Activated CD4-positive, CD25-positive, alpha-beta regulatory T cell treated with anti-CD3 and anti-CD28 coated beads, Interleukin-2, amount 50 U/mL, for 16 hours (primary cell): ENCODE measurements around the gene TNKS1BP1.

ENCODE experiments used
- DNase-seq: peaks from one replicate; pipeline ENCODE4 v3.0.0-alpha.2; 2020; ENCODE audit warnings: low read depth, low spot score

The TNKS1BP1 gene

GRCh38 chr11:57254631-57255030, 70.1 kb downstream of the TNKS1BP1 start:
- DNase-seq: no peak

DNA sequence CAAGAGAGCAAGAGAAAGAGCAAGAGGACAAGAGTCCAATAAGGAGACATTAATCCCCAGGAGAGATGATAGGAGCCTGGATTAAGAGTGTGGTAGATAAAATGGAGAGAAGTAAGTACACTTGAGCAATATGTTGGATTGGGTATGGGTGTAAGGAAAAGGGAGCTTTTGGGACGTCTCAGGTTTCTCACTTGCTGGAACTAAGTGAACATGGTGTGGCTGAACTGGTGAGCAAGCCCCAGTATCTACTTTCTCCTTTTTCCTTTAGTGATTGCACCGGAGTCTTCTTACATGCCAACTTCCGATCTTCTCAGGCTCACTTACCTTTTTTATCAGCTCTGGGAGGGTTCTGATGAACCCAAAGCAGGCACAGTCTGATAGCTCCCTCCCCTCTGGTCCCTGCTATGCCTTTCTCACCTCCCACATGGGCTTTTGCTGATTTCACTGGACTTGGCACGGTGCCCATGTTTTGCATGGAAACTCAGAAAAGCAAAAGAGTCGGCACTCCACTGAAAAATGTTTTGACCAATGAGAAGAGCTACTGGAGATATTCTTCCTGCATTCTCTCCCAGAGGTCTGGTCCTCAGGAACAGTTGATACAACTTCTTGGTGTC, 73.2 kb downstream of the TNKS1BP1 start:
- no peak for DNase-seq

GRCh38 chr11:57251037-57251436, 73.7 kb downstream of the TNKS1BP1 start:
- no peak for DNase-seq
